GM18907 (cell line): ENCODE results near the gene COL6A1.
"Not testable (repeated sequence)": the region's sequence is repeated elsewhere in the genome, so short reads cannot be mapped to it uniquely, and the experiment has no call there.

Source experiments
- ATAC-seq: cut with Tn5 transposase; IDR thresholded peaks from one replicate; pipeline ENCODE4 v1.9.1; 2021; ENCODE audit warnings: mild to moderate bottlenecking, moderate library complexity; ENCODE audit not compliant: unreplicated experiment

Gene COL6A1

DNA sequence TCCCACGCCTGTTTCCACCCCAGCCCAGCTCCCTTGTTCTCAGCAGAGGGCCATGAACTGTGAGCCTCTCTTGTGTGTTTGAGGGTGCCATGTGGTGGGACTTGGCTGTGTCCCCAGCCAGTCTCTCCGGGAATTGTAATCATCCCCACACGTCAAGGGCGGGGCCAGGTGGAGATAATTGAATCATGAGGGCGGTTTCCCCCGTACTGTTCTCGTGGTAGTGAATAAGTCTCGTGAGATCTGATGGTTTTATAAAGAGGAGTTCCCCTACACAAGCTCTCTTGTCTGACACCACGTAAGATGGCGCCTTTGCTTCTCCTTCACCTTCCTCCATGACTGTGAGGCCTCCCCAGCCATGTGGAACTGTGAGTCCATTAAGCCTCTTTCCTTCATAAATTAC is 59.1 kb downstream of the COL6A1 start:
- ATAC-seq: no peak

DNA sequence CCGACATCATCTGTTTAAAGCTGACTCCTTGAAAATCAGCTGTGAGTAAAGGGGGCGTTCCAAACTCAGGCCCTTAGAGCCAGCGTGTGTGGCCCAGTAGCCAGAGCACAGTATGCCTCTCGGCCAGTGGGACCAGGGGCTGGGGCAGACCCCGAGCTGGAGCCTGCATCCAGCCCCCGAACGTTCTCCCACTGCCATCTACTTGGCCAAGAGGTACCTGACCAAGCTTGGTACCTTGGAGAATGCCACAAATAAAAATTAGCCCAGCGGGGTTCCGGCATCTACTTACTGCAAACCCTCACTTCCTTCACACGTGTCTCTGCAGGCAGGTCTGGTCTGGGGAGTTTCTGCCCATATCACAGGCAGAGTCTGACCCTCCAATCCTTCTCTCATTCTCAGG is 59.6 kb downstream of the COL6A1 start:
- ATAC-seq: no peak

DNA sequence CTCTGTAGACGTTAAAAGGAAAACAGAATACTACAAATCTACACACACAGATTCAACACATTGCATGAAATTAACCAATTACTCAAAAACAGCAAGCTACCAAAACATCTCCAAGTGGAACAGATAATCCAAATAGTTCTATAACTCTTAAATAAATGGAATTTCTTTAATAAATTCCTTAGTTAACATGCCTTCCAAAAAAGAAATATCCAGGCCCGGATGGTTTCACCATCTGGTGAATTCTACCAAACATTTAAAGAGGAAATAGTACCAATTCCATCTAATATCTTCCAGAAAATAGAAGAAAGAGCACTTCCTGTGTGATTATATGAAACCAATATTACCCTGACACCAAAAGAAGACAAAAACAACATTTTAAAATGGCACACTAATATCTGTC is 63.6 kb downstream of the COL6A1 start:
- ATAC-seq: no peak

DNA sequence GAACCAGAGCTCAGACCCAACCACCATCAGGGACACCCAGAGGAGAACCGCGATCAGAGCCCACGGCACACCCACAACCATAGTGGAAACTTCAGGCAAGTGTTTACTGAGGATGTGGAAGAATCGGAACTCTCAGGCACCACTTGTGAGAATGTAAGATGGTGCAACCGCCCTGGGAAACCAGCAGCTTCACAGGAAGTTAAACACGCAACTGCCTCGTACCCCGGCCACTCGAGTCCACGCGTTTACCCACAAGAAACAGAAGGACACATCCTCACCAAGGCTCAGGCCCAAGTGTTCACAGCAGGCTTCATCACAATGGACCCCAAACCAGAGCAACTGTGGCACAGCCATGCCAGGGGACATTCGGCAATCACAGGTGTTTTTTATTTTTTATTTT is 64.9 kb downstream of the COL6A1 start:
- no peak for ATAC-seq

DNA sequence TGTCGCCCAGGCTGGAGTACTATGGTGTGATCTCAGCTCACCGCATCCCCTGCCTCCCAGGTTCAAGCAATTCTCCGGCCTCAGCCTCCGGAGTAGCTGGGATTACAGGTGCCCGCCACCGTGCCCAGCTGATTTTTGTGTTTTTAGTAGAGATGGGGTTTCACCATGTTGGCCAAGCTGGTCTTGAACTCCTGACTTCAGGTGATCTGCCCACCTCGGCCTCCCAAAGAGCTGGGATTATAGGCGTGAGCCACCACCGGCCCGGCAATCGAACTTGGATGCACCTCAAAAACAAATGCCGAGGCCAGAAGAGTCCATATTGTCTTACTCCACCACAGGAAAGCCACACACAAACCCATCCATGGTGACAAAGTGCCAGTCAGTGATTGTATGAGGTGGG is 65.3 kb downstream of the COL6A1 start:
- not testable (repeated sequence) for ATAC-seq

DNA sequence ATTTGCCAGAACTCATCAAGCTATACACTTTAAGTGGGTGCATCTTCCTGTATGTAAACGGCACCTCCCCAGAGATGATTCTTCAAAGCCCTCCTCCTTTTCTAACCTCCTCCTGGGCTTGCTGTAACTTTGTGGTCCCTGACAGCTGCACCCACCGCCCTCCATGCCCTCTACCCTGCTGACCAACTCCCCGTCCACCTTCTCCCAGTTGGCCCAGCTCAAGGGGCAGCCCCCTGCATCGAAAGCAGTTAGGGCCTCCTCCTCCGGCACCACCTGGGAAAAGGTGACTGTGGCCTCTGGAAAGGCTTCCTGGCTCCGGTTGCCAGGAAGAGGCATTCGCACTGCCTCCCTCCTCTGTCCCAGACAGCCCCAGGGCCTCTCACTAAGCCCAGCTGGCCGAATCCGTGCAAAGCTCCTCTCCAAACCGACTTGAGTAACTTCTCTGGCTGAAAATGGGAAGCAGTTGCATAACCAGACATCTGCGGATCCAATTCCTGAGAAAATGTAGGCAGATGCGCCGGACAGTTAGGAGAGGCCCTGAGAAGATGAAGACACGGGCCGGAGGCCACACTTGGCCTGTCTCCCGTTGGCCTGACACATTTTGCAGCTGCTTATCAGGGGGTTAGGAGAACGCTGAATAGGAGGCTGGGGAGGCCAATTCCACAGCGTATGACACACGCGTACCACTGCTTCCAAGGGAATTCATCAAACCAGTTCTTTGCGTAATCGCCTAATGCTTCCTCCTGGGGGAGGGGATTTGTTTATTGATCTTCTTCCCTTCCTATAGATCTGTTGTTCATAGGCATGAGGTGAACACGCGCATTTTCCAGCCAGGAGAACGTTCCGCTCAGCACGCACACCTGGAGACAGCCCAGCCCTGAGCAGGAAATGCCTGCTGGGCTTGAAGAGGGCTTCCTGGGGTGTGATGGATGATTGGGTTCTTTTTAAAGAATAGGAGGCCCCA is 67.6 kb downstream of the COL6A1 start:
- ATAC-seq: no peak

DNA sequence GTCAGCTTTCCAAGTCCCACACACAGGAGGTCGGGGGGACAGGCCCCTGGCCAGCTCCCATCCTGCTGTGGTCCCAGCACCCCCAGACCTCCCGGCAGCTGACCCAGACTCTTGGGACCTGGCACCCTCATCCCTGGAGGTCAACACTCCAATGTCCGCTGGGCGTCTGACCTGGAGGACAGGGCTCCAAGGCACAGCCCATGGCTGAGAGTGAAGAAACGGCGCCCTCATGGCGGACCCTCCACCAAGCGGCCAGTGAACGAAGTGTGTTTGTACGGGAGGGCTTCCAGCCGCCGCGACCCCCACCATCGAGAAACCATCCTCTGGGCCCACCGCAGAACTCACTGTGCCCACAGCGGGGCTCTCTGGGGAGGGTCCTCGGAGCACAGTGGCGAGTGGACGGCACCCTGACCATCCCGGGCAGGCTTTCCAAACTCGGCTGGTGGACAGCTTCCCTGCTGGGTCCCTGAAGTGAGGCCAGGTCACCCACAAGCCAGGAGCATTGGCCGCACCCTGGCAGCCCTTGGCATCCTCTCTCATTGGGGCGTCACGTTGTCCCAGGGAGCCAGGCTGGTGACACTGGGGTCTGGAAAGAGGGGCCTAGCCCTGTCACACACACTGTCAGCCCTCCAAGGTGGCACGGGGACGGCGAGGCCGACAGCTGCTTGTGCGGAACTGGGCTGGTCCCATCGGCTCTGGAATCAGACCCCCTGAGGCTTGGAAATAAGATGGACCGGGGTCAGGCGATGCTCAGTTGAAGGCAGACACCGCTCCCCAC is 68.5 kb downstream of the COL6A1 start:
- no peak for ATAC-seq

DNA sequence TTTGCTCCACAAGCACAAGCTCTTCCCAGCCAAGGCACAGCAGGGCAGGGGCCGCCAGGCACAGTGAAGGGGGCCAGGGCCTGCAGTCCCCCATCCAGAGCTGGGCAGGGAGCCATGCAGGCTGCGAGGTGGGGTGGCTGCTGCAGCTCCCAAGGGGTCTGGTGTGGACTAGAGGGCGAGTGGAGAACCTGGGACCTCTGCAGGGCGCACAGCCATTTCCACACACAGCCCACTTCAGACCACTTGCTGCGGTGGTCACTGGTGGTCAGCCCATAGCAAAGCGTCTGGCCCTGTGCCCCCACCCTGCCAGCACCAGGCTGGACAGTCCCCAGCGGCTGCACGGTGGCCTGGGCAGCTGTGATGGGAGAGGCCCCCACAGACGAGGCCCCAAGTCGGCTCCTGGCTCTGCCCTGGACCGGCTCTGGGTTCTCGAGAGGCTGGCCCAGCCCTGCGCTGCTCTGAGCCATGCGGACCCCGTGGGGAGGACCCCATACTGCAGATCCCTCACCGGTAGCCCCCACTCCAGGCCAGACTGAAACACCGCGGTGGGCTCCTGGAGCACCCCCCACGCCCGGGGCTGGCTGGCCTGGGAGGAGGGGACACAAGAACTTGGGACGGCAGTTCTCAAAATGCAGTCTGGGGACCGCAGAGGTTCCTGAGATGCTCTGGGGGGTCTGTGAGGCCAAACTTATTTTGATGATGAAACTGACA is 69.3 kb downstream of the COL6A1 start:
- ATAC-seq: no peak

DNA sequence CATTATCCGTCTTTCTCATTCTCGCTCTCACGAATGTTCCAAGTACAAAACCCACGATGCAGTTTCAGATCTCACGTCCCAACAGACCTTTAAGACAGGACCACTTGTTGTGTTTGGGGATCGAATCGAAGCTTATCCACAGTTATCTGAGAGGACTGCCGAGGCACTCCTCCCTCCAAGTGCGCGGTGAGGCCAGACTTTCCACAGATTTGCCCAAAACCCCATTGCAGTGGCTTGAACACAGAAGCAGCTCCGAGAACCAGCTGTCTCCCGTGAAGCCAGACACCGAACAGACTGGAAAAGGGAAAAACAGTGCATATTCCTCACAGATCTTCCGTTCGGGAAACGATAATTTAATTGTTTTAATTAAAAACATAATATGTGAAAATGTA is 69.8 kb downstream of the COL6A1 start:
- ATAC-seq: no peak

DNA sequence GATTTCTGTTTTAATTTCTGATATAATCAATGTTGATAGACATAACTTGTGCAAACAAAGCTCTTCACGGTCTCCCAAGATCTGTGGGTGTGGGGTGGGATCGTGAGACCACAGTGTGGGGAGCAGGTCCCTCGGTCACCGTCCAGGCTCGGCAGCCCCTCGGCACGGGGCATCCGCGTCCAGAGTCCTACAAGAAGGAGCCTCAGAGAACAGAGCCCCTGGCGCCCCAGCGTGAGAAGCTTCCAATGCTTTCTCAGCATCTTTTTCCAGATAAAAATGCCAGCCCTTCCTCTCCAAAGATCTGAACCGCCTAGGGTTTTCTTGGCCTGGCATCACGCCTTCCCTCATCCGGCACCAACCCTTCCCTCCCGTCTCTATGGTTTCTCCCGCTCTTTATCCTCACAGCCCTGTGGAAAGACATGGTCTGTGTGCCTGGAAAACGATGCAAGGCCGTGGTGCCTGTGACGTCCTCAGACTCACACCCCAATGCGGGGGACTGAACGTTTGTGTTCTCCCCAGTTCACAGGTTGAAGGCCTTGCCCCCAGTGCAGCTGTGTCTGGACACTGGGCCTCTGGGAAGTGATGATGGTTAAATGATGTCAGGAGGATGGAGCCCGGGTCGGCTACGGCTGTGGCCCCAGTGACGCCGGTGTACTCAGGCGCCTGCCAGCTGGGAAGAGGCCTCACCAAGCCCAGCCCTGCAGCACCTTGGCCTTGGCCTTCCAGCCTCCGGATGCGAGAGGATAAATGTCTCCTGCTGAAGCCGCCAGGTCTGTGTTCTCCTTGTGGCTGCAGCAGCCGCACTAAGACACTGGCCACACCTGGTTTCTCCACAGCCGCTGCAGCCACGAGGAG is 70.5 kb downstream of the COL6A1 start:
- ATAC-seq: no peak

DNA sequence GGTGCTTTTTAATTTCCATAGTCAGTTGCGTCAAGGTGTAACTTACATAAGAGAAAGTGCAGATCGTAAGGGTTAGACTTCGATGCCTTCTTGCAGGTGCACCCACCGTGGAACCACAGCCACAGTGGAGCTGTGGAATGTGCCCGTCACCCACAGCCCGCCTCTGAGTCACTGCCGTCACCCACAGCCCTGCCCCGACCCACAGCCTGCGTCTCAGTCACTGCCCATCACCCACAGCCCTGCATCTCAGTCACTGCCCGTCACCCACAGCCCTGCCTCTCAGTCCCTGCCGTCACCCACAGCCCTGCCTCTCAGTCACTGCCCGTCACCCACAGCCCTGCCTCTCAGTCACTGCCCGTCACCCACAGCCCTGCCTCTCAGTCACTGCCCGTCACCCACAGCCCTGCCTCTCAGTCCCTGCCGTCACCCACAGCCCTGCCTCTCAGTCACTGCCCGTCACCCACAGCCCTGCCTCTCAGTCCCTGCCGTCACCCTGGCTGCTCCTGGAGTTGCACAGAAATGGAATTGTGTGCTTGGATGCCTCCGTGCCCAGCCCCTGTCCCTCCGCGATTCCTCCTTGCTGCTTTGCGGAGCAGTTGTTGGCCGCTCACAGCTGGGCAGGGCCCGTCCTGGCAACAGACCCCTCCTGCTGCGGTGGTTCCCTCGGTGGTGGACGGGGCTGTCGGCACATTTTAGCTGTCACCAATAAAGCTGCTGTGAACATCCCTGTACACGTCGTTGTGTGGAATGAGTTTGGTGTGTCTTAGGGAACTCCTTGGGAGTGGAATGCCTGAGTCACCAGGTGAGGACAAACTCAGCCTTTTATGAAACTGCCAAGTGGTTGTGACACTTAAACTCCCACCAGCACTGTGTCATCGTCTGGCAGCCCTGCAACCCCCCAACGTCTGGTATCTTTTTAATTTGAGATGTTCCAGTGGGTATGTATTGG is 71.4 kb downstream of the COL6A1 start:
- ATAC-seq: no peak

DNA sequence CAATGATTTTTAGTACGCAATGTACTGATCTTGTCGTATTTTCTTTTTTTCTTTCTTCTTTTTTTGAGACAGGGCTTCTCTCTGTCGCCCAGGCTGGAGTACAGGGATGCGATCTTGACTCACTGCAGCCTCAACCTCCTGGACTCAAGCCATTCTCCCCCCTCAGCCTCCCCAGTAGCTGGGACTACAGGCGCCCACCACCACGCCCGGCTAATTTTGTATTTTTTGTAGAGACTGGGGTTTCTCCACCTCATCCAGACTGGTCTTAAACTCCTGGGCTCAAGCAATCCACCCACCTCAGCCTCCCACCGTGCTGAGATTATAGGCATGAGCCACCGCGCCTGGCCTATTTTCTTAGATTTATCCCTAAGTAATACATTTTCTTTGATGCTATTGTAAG is 72.5 kb downstream of the COL6A1 start:
- ATAC-seq: no peak

DNA sequence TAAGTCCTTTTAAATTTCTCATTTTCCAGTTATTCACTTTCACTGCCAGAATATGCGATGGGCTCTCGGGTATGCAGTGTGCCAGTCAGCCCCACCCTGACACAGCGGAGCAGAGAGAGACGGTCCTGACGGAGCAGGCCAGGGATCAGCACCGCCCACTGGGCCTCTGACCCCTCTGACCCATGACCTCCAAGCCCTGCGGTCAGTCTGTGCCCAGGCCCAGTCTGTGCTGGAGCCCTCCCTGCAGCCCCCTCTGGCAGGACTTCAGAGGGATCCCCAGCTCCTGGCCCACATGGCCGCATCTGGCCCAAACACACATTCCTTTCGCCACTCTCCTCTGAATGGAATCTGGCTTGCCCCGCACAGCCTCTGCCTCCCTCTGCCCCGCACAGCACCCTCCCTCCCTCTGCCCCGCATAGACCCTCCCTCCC is 72.9 kb downstream of the COL6A1 start:
- no peak for ATAC-seq
